H1 (cell line): ENCODE measurements around the gene PDZD4. TPM values are rescaled to one million over a fixed set of nuclear protein-coding genes. Genes with fewer than 3 reads are reported as not detected.

Experiments
- CTCF ChIA-PET: fragments of 300-600 bp; sonication (Branson Sonifier 250); formaldehyde crosslinking; loops from one replicate; lab custom pipeline; 2021; ENCODE audit not compliant: partially characterized antibody; lab: Charles Lee
- POLR2A ChIA-PET: fragments of 300-600 bp; sonication (Branson Sonifier 250); formaldehyde crosslinking; loops from one replicate; lab custom pipeline; 2021; ENCODE audit warnings: inconsistent platforms; ENCODE audit not compliant: partially characterized antibody; lab: Charles Lee
- DNase-seq, 2 experiments: peaks; one replicate each; pipeline versions ENCODE4 v3.0.0 to v3.0.0-alpha.2; 2010 to 2022; ENCODE audit warnings: low spot score in 2 of 2, low read depth in 1 of 2, mixed read lengths in 1 of 2
- FAIRE-seq: peaks from 2 replicates; lab custom pipeline; 2011; peaks lifted over from hg19 to GRCh38; lab: Jason Lieb, UNC
- H2AFZ ChIP-seq: 2 replicates; pipeline ENCODE4 v1.8.1; 2012; ENCODE audit warnings: low read length, inconsistent platforms
- H2AK5ac ChIP-seq: 2 replicates; pipeline ENCODE4 v1.6.1; 2013; ENCODE audit warnings: low read depth, low read length
- H2BK120ac ChIP-seq: replicated peaks from 2 replicates; pipeline ENCODE3; 2013; ENCODE audit warnings: low read depth, low read length, inconsistent platforms
- H2BK12ac ChIP-seq: 2 replicates; pipeline ENCODE4 v1.6.1; 2013; ENCODE audit warnings: low read depth, low read length
- H2BK15ac ChIP-seq: 2 replicates; pipeline ENCODE4 v1.6.1; 2013; ENCODE audit warnings: low read length
- H2BK20ac ChIP-seq: 2 replicates; pipeline ENCODE4 v1.6.1; 2013; ENCODE audit warnings: low read length
- H2BK5ac ChIP-seq: 2 replicates; pipeline ENCODE4 v1.6.1; 2013; ENCODE audit warnings: low read depth, low read length
- H3K14ac ChIP-seq: 2 replicates; pipeline ENCODE4 v1.6.1; 2013; ENCODE audit warnings: inconsistent platforms; ENCODE audit not compliant: insufficient read length
- H3K18ac ChIP-seq: 2 replicates; pipeline ENCODE4 v1.6.1; 2013; ENCODE audit warnings: low read length; ENCODE audit errors: extremely low read depth
- H3K23ac ChIP-seq: 2 replicates; pipeline ENCODE4 v1.6.1; 2013; ENCODE audit warnings: inconsistent platforms; ENCODE audit not compliant: insufficient read length
- H3K23me2 ChIP-seq: 2 replicates; pipeline ENCODE4 v1.6.1; 2013; ENCODE audit warnings: low read depth, low read length
- H3K27ac ChIP-seq: 2 replicates; pipeline ENCODE4 v1.6.1; 2011; ENCODE audit warnings: low read depth, low read length, inconsistent platforms
- H3K27me3 ChIP-seq, 4 experiments: replicated peaks in 1 of 4; 1 replicate in 1 of 4; 2 replicates in 3 of 4; pipeline versions ENCODE4 v1.6.1 to v1.8.1; 2011 to 2013; ENCODE audit warnings: low read length in 3 of 4, mild to moderate bottlenecking in 3 of 4, inconsistent platforms in 2 of 4, mixed read lengths in 2 of 4, moderate library complexity in 1 of 4; ENCODE audit not compliant: control insufficient read depth in 3 of 4, insufficient read depth in 3 of 4; ENCODE audit errors: extremely low read depth in 1 of 4
- H3K36me3 ChIP-seq, 4 experiments: 2 replicates each; pipeline versions ENCODE4 v1.6.1 to v1.8.1; 2011 to 2013; ENCODE audit warnings: mild to moderate bottlenecking in 4 of 4, low read length in 3 of 4, moderate library complexity in 2 of 4, control low read depth in 1 of 4, inconsistent platforms in 1 of 4; ENCODE audit not compliant: insufficient read depth in 4 of 4, control insufficient read depth in 2 of 4
- H3K4ac ChIP-seq: replicated peaks from 2 replicates; pipeline ENCODE3; 2013; ENCODE audit warnings: low read length, low read depth, mixed read lengths, inconsistent platforms; ENCODE audit not compliant: insufficient read length
- H3K4me1 ChIP-seq, 4 experiments: replicated peaks in 1 of 4; 1 replicate in 1 of 4; 2 replicates in 3 of 4; pipeline versions ENCODE4 v1.6.1 to v1.8.1; 2011 to 2013; ENCODE audit warnings: low read length in 3 of 4, inconsistent platforms in 2 of 4, mixed read lengths in 1 of 4; ENCODE audit not compliant: insufficient read depth in 4 of 4, control insufficient read depth in 3 of 4
- H3K4me2 ChIP-seq, 2 experiments: 2 replicates each; pipeline versions ENCODE4 v1.6.1 to v1.8.1; 2011 to 2013; ENCODE audit warnings: low read depth in 2 of 2, low read length in 2 of 2, control low read depth in 1 of 2, inconsistent platforms in 1 of 2, mild to moderate bottlenecking in 1 of 2; ENCODE audit not compliant: insufficient read depth in 1 of 2
- H3K4me3 ChIP-seq, 4 experiments: fragments of 200-600, 300-600 bp in 1 of 4; sonication (generic), shearing (Covaris generic), sonication (Bioruptor Twin) in 1 of 4; 2 replicates each; pipeline versions ENCODE4 v1.5.1 to v1.8.1; 2011 to 2016; ENCODE audit warnings: low read length in 4 of 4, low read depth in 3 of 4, control low read depth in 2 of 4, inconsistent platforms in 2 of 4, mild to moderate bottlenecking in 2 of 4, mixed read lengths in 1 of 4, moderate library complexity in 1 of 4; ENCODE audit not compliant: insufficient read depth in 2 of 4; ENCODE audit errors: extremely low read depth in 1 of 4
- H3K56ac ChIP-seq: replicated peaks from 2 replicates; pipeline ENCODE3; 2013; ENCODE audit warnings: low read depth, mild to moderate bottlenecking, mixed read lengths, low read length, inconsistent platforms; ENCODE audit not compliant: insufficient read length
- H3K79me1 ChIP-seq: 2 replicates; pipeline ENCODE4 v1.6.1; 2013; ENCODE audit warnings: low read depth, low read length, control low read depth
- H3K79me2 ChIP-seq, 2 experiments: 2 replicates each; pipeline versions ENCODE4 v1.6.1 to v1.8.1; 2012 to 2013; ENCODE audit warnings: low read length in 2 of 2, mild to moderate bottlenecking in 2 of 2, inconsistent platforms in 1 of 2; ENCODE audit not compliant: insufficient read depth in 2 of 2, control insufficient read depth in 1 of 2
- H3K9ac ChIP-seq, 4 experiments: replicated peaks in 1 of 4; 1 replicate in 1 of 4; 2 replicates in 3 of 4; pipeline versions ENCODE4 v1.6.1 to v1.8.1; 2011 to 2013; ENCODE audit warnings: low read depth in 3 of 4, low read length in 3 of 4, control low read depth in 2 of 4, mild to moderate bottlenecking in 2 of 4, moderate library complexity in 2 of 4, inconsistent platforms in 1 of 4; ENCODE audit errors: extremely low read depth in 1 of 4
- H3K9me3 ChIP-seq, 2 experiments: 2 replicates each; pipeline versions ENCODE4 v1.6.1 to v1.8.1; 2012 to 2013; ENCODE audit warnings: mild to moderate bottlenecking in 2 of 2, moderate library complexity in 2 of 2, control low read depth in 1 of 2, inconsistent platforms in 1 of 2, low read depth in 1 of 2, low read length in 1 of 2, mixed read lengths in 1 of 2; ENCODE audit not compliant: insufficient read depth in 2 of 2
- H4K20me1 ChIP-seq, 2 experiments: replicated peaks in 1 of 2; 2 replicates each; pipeline versions ENCODE3 to v1.8.1; 2011 to 2013; ENCODE audit warnings: inconsistent platforms in 2 of 2, low read length in 2 of 2, mild to moderate bottlenecking in 1 of 2; ENCODE audit not compliant: insufficient read depth in 2 of 2, control insufficient read depth in 1 of 2
- H4K5ac ChIP-seq: 2 replicates; pipeline ENCODE4 v1.6.1; 2013; ENCODE audit warnings: low read length, low read depth, mixed read lengths, inconsistent platforms; ENCODE audit not compliant: insufficient read length
- H4K8ac ChIP-seq: 2 replicates; pipeline ENCODE4 v1.8.0; 2013; ENCODE audit warnings: mild to moderate bottlenecking, moderate library complexity, low read length, inconsistent platforms; ENCODE audit not compliant: insufficient read depth; ENCODE audit errors: extremely low read depth
- H4K91ac ChIP-seq: replicated peaks from 2 replicates; pipeline ENCODE3; 2013; ENCODE audit warnings: low read length, mixed read lengths, inconsistent platforms; ENCODE audit not compliant: insufficient read length
- BRCA1 ChIP-seq: IDR thresholded peaks from 2 replicates; pipeline ENCODE4 v1.6.1; 2012; ENCODE audit warnings: low read depth, low read length, improper control_type of control experiment
- EGR1 ChIP-seq: IDR thresholded peaks from 2 replicates; pipeline ENCODE4 v1.6.1; 2011; ENCODE audit warnings: low read depth, low read length, borderline replicate concordance
- KDM1A ChIP-seq: fragments of 200-600, 300-600 bp; sonication (generic); IDR thresholded peaks from 2 replicates; pipeline ENCODE4 v1.7.1; 2016; ENCODE audit warnings: mild to moderate bottlenecking, low read length, borderline replicate concordance
- SP2 ChIP-seq: IDR thresholded peaks from 2 replicates; pipeline ENCODE4 v1.6.1; 2012; ENCODE audit warnings: mild to moderate bottlenecking, low read length, inconsistent platforms
- SP4 ChIP-seq: IDR thresholded peaks from 2 replicates; pipeline ENCODE4 v1.6.1; 2012; ENCODE audit warnings: low read length, inconsistent platforms
- TEAD4 ChIP-seq: IDR thresholded peaks from 2 replicates; pipeline ENCODE4 v1.6.1; 2012; ENCODE audit warnings: low read depth, low read length, inconsistent platforms, mixed read lengths
- WGBS, 2 experiments: shearing (Covaris generic) in 1 of 2; methylation state at CpG; one replicate each; pipeline versions ENCODE4 v1.1.6 to v1.1.7; 2013 to 2015; ENCODE audit warnings: low lambda C conversion rate in 2 of 2, mixed read lengths in 2 of 2, inconsistent platforms in 1 of 2, low coverage in 1 of 2, missing lambda C conversion rate in 1 of 2; ENCODE audit not compliant: insufficient replicate concordance in 2 of 2, insufficient coverage in 1 of 2, insufficient read length in 1 of 2; ENCODE audit errors: extremely low coverage in 1 of 2, missing lambda C conversion rate in 1 of 2; 5-methylcytosine and 5-hydroxymethylcytosine counted together
- polyA plus RNA-seq, 7 experiments: library from polyadenylated mRNA; depleted of rRNA in 3 of 7; stranded (reverse) in 5 of 7; unstranded in 2 of 7; fragments of >200 nt in 5 of 7; fragments of 200-250 nt in 2 of 7; gene quantifications; 1 replicate in 5 of 7; 2 replicates in 1 of 7; 4 replicates in 1 of 7; pipeline versions ENCODE4 v1.2.1 to v1.2.3, GENCODE V29; 2011 to 2013; ENCODE audit warnings: missing spikeins in 2 of 7, mixed read lengths in 2 of 7
- total RNA-seq: library from RNA; stranded (reverse); fragmentation: NEBNext Ultra II Directional; extraction: Animal tissue kit (Norgen Biotek cat#: 25700); gene quantifications from 2 replicates; pipeline ENCODE4 v1.2.1, GENCODE V29; 2021

Gene PDZD4
- total and polyA plus RNA-seq, 2 of the 8 experiments (the other 6 are each of a cell fraction or from before 2014, with no cell fraction given), result 45.8 to 169 TPM

GRCh38 chrX:153781428-153782047, 48.8 kb downstream of the PDZD4 start:
- POLR2A ChIA-PET, result interaction anchor here (0.8 to 1.7 kb wide), 5 partner anchors 10 to 190 kb away, joined by 3 to 10 read pairs (median 3); partner anchors contain the start of genes HCFC1, IDH3G and SSR4
- CTCF ChIA-PET, result interaction anchor here (0.6 to 2.8 kb wide), 13 partner anchors 8 to 158 kb away, joined by 3 to 14 read pairs (median 4); partner anchors contain the start of genes IDH3G, PNCK and SSR4
- 91% methylated on average over 10 of the region's 24 CpGs; no CpG with 5 or more reads in 1 of the 2 experiments for WGBS, 2 experiments

More at GRCh38 chrX:153781428-153782047, 48.8 kb downstream of the PDZD4 start:
- no peak overlapping the region for H2BK20ac ChIP-seq
- H3K4me3 ChIP-seq, result no peak overlapping the region
- no peaks in the 10 kb centered on the region for H3K79me1 ChIP-seq
- no peak overlapping the region for H3K9ac ChIP-seq
- H3K27ac ChIP-seq, result no peak overlapping the region
- no peak overlapping the region for H4K8ac ChIP-seq
- no peaks in the 10 kb centered on the region for H3K4me1 ChIP-seq
- no peak overlapping the region for H2BK12ac ChIP-seq
- no peak overlapping the region for H3K56ac ChIP-seq
- no peaks in the 10 kb centered on the region for H3K79me2 ChIP-seq
- H3K36me3 ChIP-seq, result no peaks in the 10 kb centered on the region; a peak in 2 of 8 replicates
- H2AK5ac ChIP-seq, result no peak overlapping the region
- H3K18ac ChIP-seq, result no peak overlapping the region
- no peak overlapping the region for H3K23ac ChIP-seq
- FAIRE-seq (no peak), DNase-seq (no peak)
- H3K9me3 ChIP-seq, result no peaks in the 10 kb centered on the region
- TF ChIP-seq EGR1 (no peak), KDM1A (no peak), SP2 (no peak), BRCA1 (no peak), TEAD4 (no peak), SP4 (no peak)
- no peak overlapping the region for H3K14ac ChIP-seq
- H2BK120ac ChIP-seq, result no peak overlapping the region
- no peak overlapping the region for H3K4me2 ChIP-seq
- no peak overlapping the region for H3K4ac ChIP-seq
- no peak overlapping the region for H4K91ac ChIP-seq
- H4K5ac ChIP-seq, result no peak overlapping the region
- H4K20me1 ChIP-seq, result no peaks in the 10 kb centered on the region
- no peak overlapping the region for H2AFZ ChIP-seq
- no peak overlapping the region for H2BK15ac ChIP-seq
- no peaks in the 10 kb centered on the region for H3K23me2 ChIP-seq
- H2BK5ac ChIP-seq, result no peak overlapping the region
- no peaks in the 10 kb centered on the region for H3K27me3 ChIP-seq
